Epithelial cell of prostate (primary cell): ENCODE results near the gene LALBA.
"Not testable (repeated sequence)": the region's sequence is repeated elsewhere in the genome, so short reads cannot be mapped to it uniquely, and the experiment has no call there.

Experiments used
- DNase-seq: peaks from one replicate; pipeline ENCODE4 v3.0.0-alpha.2; 2011; ENCODE audit warnings: low read depth, low spot score
- H3K27ac ChIP-seq: fragments of 450-650 bp; 2 replicates; pipeline ENCODE4 v1.5.1; 2017; ENCODE audit warnings: mild to moderate bottlenecking

Gene LALBA

GRCh38 chr12:48536602-48537001 is 33.2 kb downstream of the LALBA start:
- DNase-seq: no peak
- H3K27ac ChIP-seq: no peak overlapping the region

GRCh38 chr12:48532601-48533000 is 37.2 kb downstream of the LALBA start:
- DNase-seq: no peak
- H3K27ac ChIP-seq: no peak overlapping the region

GRCh38 chr12:48527891-48528670 is 41.8 kb downstream of the LALBA start:
- H3K27ac ChIP-seq: no peak overlapping the region
- no peak for DNase-seq

- no peak for DNase-seq
- no peak within 1 kb of the TSS for H3K27ac ChIP-seq
Measured at GRCh38 chr12:48525332-48525731, 44.5 kb downstream of the LALBA start, which contains the start of gene OR8S1. Gene OR8S1, plus strand, starts transcription at chr12:48525632. Its CDS starts 0 bp downstream, at chr12:48525632.

- DNase-seq, H3K27ac ChIP-seq: not testable (repeated sequence)
Measured at GRCh38 chr12:48520381-48520780, 49.5 kb downstream of the LALBA start.
